Measurements from ENCODE around the gene TFDP1.

TFDP1 gene

DNA sequence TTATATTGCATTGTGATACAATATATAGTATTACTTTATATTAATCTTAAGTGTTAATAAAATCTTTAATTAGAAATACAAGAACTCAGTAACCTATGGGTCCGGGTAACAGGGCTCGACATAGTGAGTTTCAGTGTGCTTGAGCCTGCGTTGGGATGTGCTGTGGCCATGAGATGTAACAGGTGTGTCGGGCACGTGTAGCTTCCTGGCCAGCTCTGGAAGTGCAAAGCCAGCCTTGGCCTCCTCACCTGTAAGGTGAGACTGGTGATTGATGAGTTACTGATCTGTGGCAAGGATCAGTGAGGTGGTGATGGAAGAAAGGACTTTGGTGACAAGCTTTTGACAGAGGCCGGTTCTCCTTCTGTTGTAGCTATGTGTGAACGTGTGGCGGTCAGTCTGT lies 54.3 kb downstream of the TFDP1 start:
- Histone ChIP-seq H3K4me2 (ENCODE audit: low read length) (no peak overlapping the region), H3K4me1 (ENCODE audit: control insufficient read depth in 1 of 2, insufficient read depth in 2 of 2, low read length in 2 of 2) (no peaks in the 10 kb centered on the region), H3K9me3 (ENCODE audit: insufficient read depth, low read depth, low read length) (peaks cover 4% of the 10 kb centered on the region), H3K4ac (ENCODE audit: low read depth, low read length) (no peak overlapping the region), H3K79me2 (ENCODE audit: control insufficient read depth, insufficient read depth, low read length, poor library complexity) (no peaks in the 10 kb centered on the region), H4K12ac (ENCODE audit: low read depth, low read length) (no peak overlapping the region), H3K9ac (ENCODE audit: low read length) (no peak overlapping the region), H3K27ac (ENCODE audit: low read depth, low read length) (no peak overlapping the region), H4K91ac (ENCODE audit: low read depth, low read length) (no peak overlapping the region), H3K36me3 (ENCODE audit: control insufficient read depth in 1 of 2, insufficient read depth in 2 of 2, low read length in 2 of 2) (peaks cover 56 to 61% of the 10 kb centered on the region in 2 experiments), H2AFZ (ENCODE audit: insufficient read depth, low read length, poor library complexity) (no peak overlapping the region), H3K27me3 (ENCODE audit: insufficient read depth, low read length) (no peaks in the 10 kb centered on the region), H2BK120ac (ENCODE audit: insufficient read depth, low read length, poor library complexity) (no peak overlapping the region), H3K23ac (ENCODE audit: low read length) (no peak overlapping the region), H2BK12ac (ENCODE audit: low read length) (no peak overlapping the region), H3K79me1 (ENCODE audit: low read length) (no peaks in the 10 kb centered on the region), H2BK5ac (ENCODE audit: low read depth, low read length, poor library complexity) (no peak overlapping the region), H2AK5ac (ENCODE audit: low read length) (no peak overlapping the region), H3K4me3 (ENCODE audit: low read depth, low read length) (no peak overlapping the region), H3K18ac (ENCODE audit: low read length) (no peak overlapping the region), H3K14ac (ENCODE audit: low read length) (no peak overlapping the region), H4K8ac (ENCODE audit: low read depth, low read length) (no peak overlapping the region)
- no CpG with 5 or more reads among the region's 8 CpGs for WGBS (ENCODE audit: extremely low coverage, insufficient coverage, insufficient read length)
- no peak for DNase-seq

DNA sequence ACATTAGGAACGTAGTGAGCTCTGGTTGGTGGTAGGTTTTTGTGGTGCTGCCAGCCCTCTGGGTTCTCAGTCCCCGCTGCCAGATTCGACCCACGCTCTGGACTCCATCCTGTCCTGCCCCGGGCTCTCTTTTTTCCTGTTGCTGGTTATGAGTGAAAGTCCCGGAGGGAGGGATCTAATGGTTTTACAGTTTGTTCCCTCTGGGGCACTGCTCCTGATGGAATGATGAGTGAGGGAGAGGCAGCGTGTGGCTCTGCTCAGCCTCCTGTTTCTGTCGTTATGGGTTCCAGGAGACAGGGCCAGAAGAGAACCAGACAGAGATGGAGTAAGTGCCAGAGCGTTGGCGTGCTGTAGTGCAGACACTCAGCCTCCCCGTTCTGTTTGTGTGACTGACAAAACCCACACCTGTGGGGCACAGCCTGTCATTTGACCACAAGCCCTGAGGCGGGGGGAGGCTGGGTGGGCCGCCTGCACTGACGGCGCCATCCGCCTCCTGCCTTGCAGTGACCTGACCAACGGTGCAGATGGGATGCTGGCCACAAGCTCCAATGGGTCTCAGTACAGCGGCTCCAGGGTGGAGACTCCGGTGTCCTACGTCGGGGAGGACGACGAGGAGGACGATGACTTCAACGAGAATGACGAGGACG lies 55.2 kb downstream of the TFDP1 start:
- Histone ChIP-seq H3K4me3 (ENCODE audit: low read depth, low read length) (no peak overlapping the region), H3K4ac (ENCODE audit: low read depth, low read length) (no peak overlapping the region), H3K79me2 (ENCODE audit: control insufficient read depth, insufficient read depth, low read length, poor library complexity) (no peaks in the 10 kb centered on the region), H3K79me1 (ENCODE audit: low read length) (no peaks in the 10 kb centered on the region), H3K9ac (ENCODE audit: low read length) (no peak overlapping the region), H4K12ac (ENCODE audit: low read depth, low read length) (no peak overlapping the region), H2AK5ac (ENCODE audit: low read length) (no peak overlapping the region), H3K14ac (ENCODE audit: low read length) (no peak overlapping the region), H2AFZ (ENCODE audit: insufficient read depth, low read length, poor library complexity) (no peak overlapping the region), H3K27me3 (ENCODE audit: insufficient read depth, low read length) (no peaks in the 10 kb centered on the region), H3K9me3 (ENCODE audit: insufficient read depth, low read depth, low read length) (peaks cover 2% of the 10 kb centered on the region), H3K23ac (ENCODE audit: low read length) (no peak overlapping the region), H2BK120ac (ENCODE audit: insufficient read depth, low read length, poor library complexity) (no peak overlapping the region), H2BK12ac (ENCODE audit: low read length) (no peak overlapping the region), H3K18ac (ENCODE audit: low read length) (no peak overlapping the region), H3K4me1 (ENCODE audit: control insufficient read depth in 1 of 2, insufficient read depth in 2 of 2, low read length in 2 of 2) (no peaks in the 10 kb centered on the region), H2BK5ac (ENCODE audit: low read depth, low read length, poor library complexity) (no peak overlapping the region), H4K8ac (ENCODE audit: low read depth, low read length) (no peak overlapping the region), H3K4me2 (ENCODE audit: low read length) (no peak overlapping the region), H3K27ac (ENCODE audit: low read depth, low read length) (no peak overlapping the region), H3K36me3 (ENCODE audit: control insufficient read depth in 1 of 2, insufficient read depth in 2 of 2, low read length in 2 of 2) (peaks cover 50 to 55% of the 10 kb centered on the region in 2 experiments), H4K91ac (ENCODE audit: low read depth, low read length) (no peak overlapping the region)
- no peak for DNase-seq
- WGBS (ENCODE audit: extremely low coverage, insufficient coverage, insufficient read length): no CpG with 5 or more reads among the region's 27 CpGs

DNA sequence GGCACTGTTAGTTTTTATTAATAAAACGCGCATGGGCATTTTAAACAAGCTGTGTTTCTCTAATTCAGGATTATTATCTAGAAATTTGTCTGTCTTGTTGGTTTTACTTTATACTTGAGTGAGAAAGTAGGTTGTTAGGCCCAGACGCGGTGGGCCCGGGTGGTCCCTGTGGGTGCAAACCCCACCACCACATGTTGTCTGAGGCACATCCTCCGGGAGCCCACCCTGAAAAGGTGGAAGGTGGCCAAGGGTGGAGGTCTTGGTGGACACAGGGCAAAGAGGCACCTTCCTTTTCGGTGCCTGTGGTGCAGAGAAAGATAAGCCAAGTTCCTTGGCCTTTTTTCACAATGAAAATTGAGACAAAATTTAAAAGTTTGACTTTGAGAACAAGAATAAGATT lies 56.9 kb downstream of the TFDP1 start:
- no CpG with 5 or more reads among the region's 7 CpGs for WGBS (ENCODE audit: extremely low coverage, insufficient coverage, insufficient read length)
- H4K12ac ChIP-seq (ENCODE audit: low read depth, low read length): no peak overlapping the region
- H2AFZ ChIP-seq (ENCODE audit: insufficient read depth, low read length, poor library complexity): no peak overlapping the region
- H3K4me2 ChIP-seq (ENCODE audit: low read length): no peak overlapping the region
- DNase-seq: no peak
- no peak overlapping the region for H4K8ac ChIP-seq (ENCODE audit: low read depth, low read length)
- no peaks in the 10 kb centered on the region for H3K27me3 ChIP-seq (ENCODE audit: insufficient read depth, low read length)
- no peaks in the 10 kb centered on the region for H3K79me2 ChIP-seq (ENCODE audit: control insufficient read depth, insufficient read depth, low read length, poor library complexity)
- peaks cover 2% of the 10 kb centered on the region for H3K9me3 ChIP-seq (ENCODE audit: insufficient read depth, low read depth, low read length)
- H3K4ac ChIP-seq (ENCODE audit: low read depth, low read length): no peak overlapping the region
- H4K91ac ChIP-seq (ENCODE audit: low read depth, low read length): no peak overlapping the region
- no peaks in the 10 kb centered on the region for H3K4me1 ChIP-seq (ENCODE audit: control insufficient read depth in 1 of 2, insufficient read depth in 2 of 2, low read length in 2 of 2)
- H2BK12ac ChIP-seq (ENCODE audit: low read length): no peak overlapping the region
- no peak overlapping the region for H3K4me3 ChIP-seq (ENCODE audit: low read depth, low read length)
- no peak overlapping the region for H3K27ac ChIP-seq (ENCODE audit: low read depth, low read length)
- no peak overlapping the region for H3K14ac ChIP-seq (ENCODE audit: low read length)
- no peak overlapping the region for H2AK5ac ChIP-seq (ENCODE audit: low read length)
- H3K23ac ChIP-seq (ENCODE audit: low read length): no peak overlapping the region
- H3K18ac ChIP-seq (ENCODE audit: low read length): no peak overlapping the region
- H3K9ac ChIP-seq (ENCODE audit: low read length): no peak overlapping the region
- no peak overlapping the region for H2BK120ac ChIP-seq (ENCODE audit: insufficient read depth, low read length, poor library complexity)
- H2BK5ac ChIP-seq (ENCODE audit: low read depth, low read length, poor library complexity): no peak overlapping the region
- no peaks in the 10 kb centered on the region for H3K79me1 ChIP-seq (ENCODE audit: low read length)
- H3K36me3 ChIP-seq (ENCODE audit: control insufficient read depth in 1 of 2, insufficient read depth in 2 of 2, low read length in 2 of 2): peaks cover 34 to 38% of the 10 kb centered on the region in 2 experiments

DNA sequence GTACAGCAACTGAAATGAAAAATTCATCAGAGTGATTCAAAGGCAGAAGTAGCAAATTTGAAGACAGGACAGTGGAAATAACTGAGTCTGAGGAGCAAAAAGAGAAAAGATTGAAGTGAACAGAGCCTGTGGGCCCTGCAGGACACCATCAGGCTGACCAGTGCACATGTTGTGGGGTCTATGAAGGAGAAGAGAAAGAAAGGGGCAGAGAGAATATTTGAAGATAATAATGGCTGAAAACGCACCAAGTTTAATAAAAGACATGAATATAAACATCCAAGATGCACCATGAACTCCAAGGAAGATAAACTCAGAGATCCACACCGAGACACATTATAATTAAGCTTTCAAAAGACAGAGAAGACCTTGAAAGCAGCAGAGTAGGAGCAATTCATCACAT lies 58.0 kb downstream of the TFDP1 start:
- Histone ChIP-seq H3K27me3 (ENCODE audit: insufficient read depth, low read length) (no peaks in the 10 kb centered on the region), H4K8ac (ENCODE audit: low read depth, low read length) (no peak overlapping the region), H3K4me1 (ENCODE audit: control insufficient read depth in 1 of 2, insufficient read depth in 2 of 2, low read length in 2 of 2) (no peaks in the 10 kb centered on the region), H3K9ac (ENCODE audit: low read length) (no peak overlapping the region), H3K9me3 (ENCODE audit: insufficient read depth, low read depth, low read length) (peaks cover 2% of the 10 kb centered on the region), H2BK120ac (ENCODE audit: insufficient read depth, low read length, poor library complexity) (no peak overlapping the region), H3K36me3 (ENCODE audit: control insufficient read depth in 1 of 2, insufficient read depth in 2 of 2, low read length in 2 of 2) (peaks cover 23 to 27% of the 10 kb centered on the region in 2 experiments), H3K4ac (ENCODE audit: low read depth, low read length) (no peak overlapping the region), H2AFZ (ENCODE audit: insufficient read depth, low read length, poor library complexity) (no peak overlapping the region), H3K4me3 (ENCODE audit: low read depth, low read length) (no peak overlapping the region), H4K91ac (ENCODE audit: low read depth, low read length) (no peak overlapping the region), H3K4me2 (ENCODE audit: low read length) (no peak overlapping the region), H4K12ac (ENCODE audit: low read depth, low read length) (no peak overlapping the region), H3K79me2 (ENCODE audit: control insufficient read depth, insufficient read depth, low read length, poor library complexity) (no peaks in the 10 kb centered on the region), H2AK5ac (ENCODE audit: low read length) (no peak overlapping the region), H2BK12ac (ENCODE audit: low read length) (no peak overlapping the region), H3K14ac (ENCODE audit: low read length) (no peak overlapping the region), H3K79me1 (ENCODE audit: low read length) (no peaks in the 10 kb centered on the region), H3K23ac (ENCODE audit: low read length) (no peak overlapping the region), H3K18ac (ENCODE audit: low read length) (no peak overlapping the region), H2BK5ac (ENCODE audit: low read depth, low read length, poor library complexity) (no peak overlapping the region), H3K27ac (ENCODE audit: low read depth, low read length) (no peak overlapping the region)
- WGBS (ENCODE audit: extremely low coverage, insufficient coverage, insufficient read length): no CpG with 5 or more reads among the region's 2 CpGs
- no peak for DNase-seq

Data from trophoblast cell (in vitro differentiated cells and primary cell).